Lung (tissue), 12 donors: Measurements from ENCODE around the gene VAMP3. TPM values are rescaled to one million over a fixed set of nuclear protein-coding genes. Genes with fewer than 3 reads are reported as not detected.

Experiments used
- ATAC-seq: fragments of 200-7000 bp; cut with Tn5 transposase; one replicate; pipeline ENCODE4 v1.9.1; 2020; ENCODE audit warnings: moderate number of reproducible peaks; ENCODE audit not compliant: insufficient read depth, low FRiP score
- DNase-seq, 3 donors: peaks; one replicate each; pipeline ENCODE4 v3.0.0-alpha.2; 2013 to 2017
- H3K27ac ChIP-seq, 2 donors: one replicate each; pipeline ENCODE4 v1.5.1; 2013; ENCODE audit warnings: mild to moderate bottlenecking in 2 of 2, moderate library complexity in 2 of 2, control low read depth in 1 of 2, inconsistent platforms in 1 of 2, low read depth in 1 of 2, low read length in 1 of 2
- H3K27me3 ChIP-seq, 3 donors: one replicate each; pipeline ENCODE4 v1.5.1; 2013; ENCODE audit warnings: low read length in 2 of 3; ENCODE audit not compliant: control insufficient read depth in 3 of 3, insufficient read depth in 3 of 3
- H3K36me3 ChIP-seq, 4 donors: one replicate each; pipeline ENCODE4 v1.5.1; 2013; ENCODE audit warnings: low read length in 4 of 4, mild to moderate bottlenecking in 1 of 4, moderate library complexity in 1 of 4; ENCODE audit not compliant: control insufficient read depth in 4 of 4, insufficient read depth in 4 of 4
- H3K4me1 ChIP-seq, 5 donors: one replicate each; pipeline ENCODE4 v1.5.1; 2013; ENCODE audit warnings: low read length in 5 of 5, mild to moderate bottlenecking in 2 of 5, moderate library complexity in 1 of 5; ENCODE audit not compliant: control insufficient read depth in 5 of 5, insufficient read depth in 5 of 5
- H3K4me3 ChIP-seq: one replicate; pipeline ENCODE4 v1.5.1; 2013; ENCODE audit warnings: mild to moderate bottlenecking, control low read depth, moderate library complexity
- H3K9ac ChIP-seq, 2 donors: one replicate each; pipeline ENCODE4 v1.5.1; 2013; ENCODE audit warnings: low read length in 2 of 2, control low read depth in 1 of 2; ENCODE audit not compliant: insufficient read depth in 1 of 2
- H3K9me3 ChIP-seq, 4 donors: one replicate each; pipeline ENCODE4 v1.5.1; 2013; ENCODE audit warnings: low read length in 3 of 4, mild to moderate bottlenecking in 1 of 4, moderate library complexity in 1 of 4; ENCODE audit not compliant: control insufficient read depth in 4 of 4, insufficient read depth in 3 of 4
- CTCF ChIP-seq: IDR thresholded peaks from 2 replicates; pipeline ENCODE4 v1.5.1; 2012; ENCODE audit warnings: mild to moderate bottlenecking; ENCODE audit errors: control extremely low read depth, extremely low read depth
- WGBS, 2 donors: extraction: QIAGEN DNeasy Blood & Tissue Kit; methylation state at CpG; one replicate each; pipeline ENCODE4 v1.1.7; 2013; 5-methylcytosine and 5-hydroxymethylcytosine counted together
- polyA plus RNA-seq, 2 donors: library from polyadenylated mRNA; stranded (reverse); fragments of 200-250 nt; gene quantifications; one replicate each; pipeline ENCODE4 v1.2.1, GENCODE V29; 2013
- total RNA-seq, 2 donors: library from RNA; depleted of rRNA in 1 of 2; stranded (reverse); fragments of >200 nt in 1 of 2; gene quantifications; one replicate each; pipeline ENCODE4 v1.2.1, GENCODE V29; 2014 to 2021
- donor health status: control.
- donor health status: control.
- donor health status: Bipolar disorder and iron deficiency.
- donor health status: healthy.
- donor health status: DM: yes; HTN: yes; CAD: no.

Gene VAMP3
- total and polyA plus RNA-seq, 4 donors, result 46.6 to 146 (median 87.0) TPM

- H3K9ac ChIP-seq, result peak within 1 kb of the TSS in 1 of 2 donors; percentile 5
- no peak for TF ChIP-seq CTCF
- no peaks in the 10 kb centered on the region for H3K9me3 ChIP-seq
- DNase-seq (peak; percentile 96 to 98 (median 98)), ATAC-seq (peak; percentile 96)
- H3K4me3 ChIP-seq, result peak within 1 kb of the TSS; percentile 53
- peaks cover 0 to 5% (median 0%) of the 10 kb centered on the region in 5 donors for H3K4me1 ChIP-seq
- peaks cover 10 to 19% (median 17%) of the 10 kb centered on the region in 4 donors for H3K36me3 ChIP-seq
- no peaks in the 10 kb centered on the region for H3K27me3 ChIP-seq
- peak within 1 kb of the TSS; percentile 88 for H3K27ac ChIP-seq
- 1% methylated on average over 60 to 90 of the region's 90 CpGs for WGBS, 2 donors
Observed at GRCh38 chr1:7783826-7784491, 12.9 kb downstream of the VAMP3 start, which contains the start of gene PER3. Gene PER3, plus strand, starts transcription at chr1:7784291. Its CDS starts 587 bp downstream, at chr1:7784878.

- Histone ChIP-seq H3K27ac (peak overlapping the region; percentile 87 to 88), H3K4me1 (peaks cover 0 to 5% (median 0%) of the 10 kb centered on the region in 5 donors), H3K9me3 (no peaks in the 10 kb centered on the region), H3K27me3 (no peaks in the 10 kb centered on the region), H3K36me3 (peaks cover 9 to 20% (median 14%) of the 10 kb centered on the region in 4 donors), H3K4me3 (peak overlapping the region; percentile 53), H3K9ac (no peak overlapping the region)
- TF ChIP-seq CTCF, result no peak
- DNase-seq (peak; percentile 18 to 32 (median 22)), ATAC-seq (no peak)
- WGBS, 2 donors, result 34 to 47% methylated on average over 52 of the region's 52 CpGs
Observed at GRCh38 chr1:7784492-7785071, 13.5 kb downstream of the VAMP3 start.

DNA sequence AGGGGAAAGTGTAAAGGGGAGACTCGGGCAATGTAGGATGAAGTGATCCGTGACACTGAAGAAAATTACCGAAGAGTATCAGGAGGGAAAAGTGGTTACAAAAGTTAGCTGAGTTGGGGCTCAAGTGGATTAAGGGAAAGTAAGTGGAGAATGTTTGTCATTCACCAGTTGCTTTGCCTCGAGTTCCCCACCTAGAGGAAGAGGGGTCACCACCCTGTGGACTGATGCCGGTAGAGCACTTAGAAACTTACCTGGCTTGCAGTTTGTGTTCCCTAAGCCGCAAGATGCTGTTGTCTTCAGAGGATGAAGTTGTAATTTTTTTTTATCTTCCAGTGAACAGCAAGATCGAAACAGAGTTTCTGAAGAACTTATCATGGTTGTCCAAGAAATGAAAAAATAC, 14.0 kb downstream of the VAMP3 start:
- H3K4me3 ChIP-seq, result peak overlapping the region; percentile 53
- H3K9me3 ChIP-seq, result no peaks in the 10 kb centered on the region
- H3K9ac ChIP-seq, result no peak overlapping the region
- H3K27ac ChIP-seq, result peak overlapping the region; percentile 87 to 88
- DNase-seq, result no peak
- H3K27me3 ChIP-seq, result no peaks in the 10 kb centered on the region
- H3K4me1 ChIP-seq, result peaks cover 0 to 5% (median 0%) of the 10 kb centered on the region in 5 donors
- ATAC-seq, result no peak
- 73 to 88% methylated on average over 7 of the region's 7 CpGs for WGBS, 2 donors
- H3K36me3 ChIP-seq, result peaks cover 9 to 22% (median 13%) of the 10 kb centered on the region in 4 donors
- no peak for TF ChIP-seq CTCF
